ENCODE data around the gene KIAA1217. TPM values are rescaled to one million over a fixed set of nuclear protein-coding genes. Genes with fewer than 3 reads are reported as not detected.

The KIAA1217 gene
- total and polyA plus RNA-seq, 8 donors: 11.9 to 36.7 (median 19.8) TPM

GRCh38 chr10:24571870-24572450 is 363.0 kb downstream of the KIAA1217 start:
- TF ChIP-seq CTCF (IDR thresholded peaks at IDR 0.05): no peak
- no peaks in the 10 kb centered on the region for H3K9me3 ChIP-seq
- FAIRE-seq: no peak
- H3K27ac ChIP-seq: no peak overlapping the region
- no peaks in the 10 kb centered on the region for H3K4me1 ChIP-seq
- H3K27me3 ChIP-seq: no peaks in the 10 kb centered on the region
- no peak for ATAC-seq
- no peak overlapping the region for H3K4me3 ChIP-seq
- DNase-seq: no peak
- no peaks in the 10 kb centered on the region for H3K36me3 ChIP-seq
- intact Hi-C loops (cut with DNase I): no loop called here
- WGBS, 2 donors: 52 to 64% methylated on average over 7 of the region's 7 CpGs

- intact Hi-C loops (cut with DNase I): no loop called here
Measured at GRCh38 chr10:24574161-24574560, 365.2 kb downstream of the KIAA1217 start.

GRCh38 chr10:24574578-24575155 is 365.7 kb downstream of the KIAA1217 start:
- WGBS, 2 donors: 73 to 81% methylated on average over 3 of the region's 3 CpGs
- no peaks in the 10 kb centered on the region for H3K36me3 ChIP-seq
- H3K4me1 ChIP-seq: no peaks in the 10 kb centered on the region
- no peak overlapping the region for H3K4me3 ChIP-seq
- no peak overlapping the region for H3K27ac ChIP-seq
- DNase-seq (no peak), FAIRE-seq (no peak), ATAC-seq (peak in 1 of 4 donors; percentile 12)
- H3K27me3 ChIP-seq: no peaks in the 10 kb centered on the region
- intact Hi-C loops (cut with DNase I): no loop called here
- no peak for TF ChIP-seq CTCF (IDR thresholded peaks at IDR 0.05)
- H3K9me3 ChIP-seq: no peaks in the 10 kb centered on the region

More at GRCh38 chr10:24574161-24574560, 365.2 kb downstream of the KIAA1217 start:
- 68 to 82% methylated on average over 9 of the region's 9 CpGs for WGBS, 2 donors
- DNase-seq (no peak), ATAC-seq (no peak), FAIRE-seq (no peak)
- Histone ChIP-seq H3K27ac (no peak overlapping the region), H3K27me3 (no peaks in the 10 kb centered on the region), H3K36me3 (no peaks in the 10 kb centered on the region), H3K4me1 (no peaks in the 10 kb centered on the region), H3K9me3 (no peaks in the 10 kb centered on the region), H3K4me3 (no peak overlapping the region)
- no peak for TF ChIP-seq CTCF (IDR thresholded peaks at IDR 0.05)

- no peaks in the 10 kb centered on the region for H3K4me1 ChIP-seq
- no peak for FAIRE-seq
- no peaks in the 10 kb centered on the region for H3K36me3 ChIP-seq
- no peak for TF ChIP-seq CTCF (IDR thresholded peaks at IDR 0.05)
- H3K27me3 ChIP-seq: no peaks in the 10 kb centered on the region
- H3K27ac ChIP-seq: no peak overlapping the region
- 68 to 73% methylated on average over 10 of the region's 10 CpGs for WGBS, 2 donors
- no peak for DNase-seq
- intact Hi-C loops (cut with DNase I): no loop called here
- no peak overlapping the region for H3K4me3 ChIP-seq
- H3K9me3 ChIP-seq: no peaks in the 10 kb centered on the region
- ATAC-seq: no peak
Measured at GRCh38 chr10:24575481-24576002, 366.6 kb downstream of the KIAA1217 start.

- Histone ChIP-seq H3K9me3 (no peaks in the 10 kb centered on the region), H3K36me3 (no peaks in the 10 kb centered on the region), H3K27me3 (no peaks in the 10 kb centered on the region), H3K27ac (no peak overlapping the region), H3K4me3 (no peak overlapping the region), H3K4me1 (no peaks in the 10 kb centered on the region)
- TF ChIP-seq CTCF (IDR thresholded peaks at IDR 0.05): no peak
- 95 to 100% methylated on average over 1 of the region's 1 CpG for WGBS, 2 donors
- FAIRE-seq: no peak
- intact Hi-C loops (cut with DNase I): no loop called here
- no peak for DNase-seq
- ATAC-seq: no peak
Measured at GRCh38 chr10:24579448-24579847, 370.5 kb downstream of the KIAA1217 start.
